Activated T-cell treated with anti-CD3 and anti-CD28 coated beads, Interleukin-2, amount 50 U/mL, for 24 hours (primary cell): Measurements from ENCODE around the gene TPGS2.
"Not testable (repeated sequence)": the region's sequence is repeated elsewhere in the genome, so short reads cannot be mapped to it uniquely, and the experiment has no call there.

ENCODE experiments used
- DNase-seq: peaks from one replicate; pipeline ENCODE4 v3.0.0-alpha.2; 2020
- H3K27ac Mint-ChIP-seq: 2 replicates; pipeline ENCODE4 v1.8.0; 2020; ENCODE audit warnings: mild to moderate bottlenecking, mixed read lengths
- H3K27me3 Mint-ChIP-seq: 2 replicates; pipeline ENCODE4 v1.8.0; 2020; ENCODE audit warnings: mixed read lengths
- H3K36me3 Mint-ChIP-seq: 2 replicates; pipeline ENCODE4 v1.8.0; 2020; ENCODE audit warnings: low read depth, mixed read lengths
- H3K4me1 Mint-ChIP-seq: 2 replicates; pipeline ENCODE4 v1.8.0; 2020; ENCODE audit warnings: low read depth, mixed read lengths
- H3K4me3 Mint-ChIP-seq: 2 replicates; pipeline ENCODE4 v1.8.0; 2020; ENCODE audit warnings: mild to moderate bottlenecking, moderate library complexity, mixed read lengths
- H3K9me3 Mint-ChIP-seq: 2 replicates; pipeline ENCODE4 v1.8.0; 2020; ENCODE audit warnings: mixed read lengths

The TPGS2 gene

DNA sequence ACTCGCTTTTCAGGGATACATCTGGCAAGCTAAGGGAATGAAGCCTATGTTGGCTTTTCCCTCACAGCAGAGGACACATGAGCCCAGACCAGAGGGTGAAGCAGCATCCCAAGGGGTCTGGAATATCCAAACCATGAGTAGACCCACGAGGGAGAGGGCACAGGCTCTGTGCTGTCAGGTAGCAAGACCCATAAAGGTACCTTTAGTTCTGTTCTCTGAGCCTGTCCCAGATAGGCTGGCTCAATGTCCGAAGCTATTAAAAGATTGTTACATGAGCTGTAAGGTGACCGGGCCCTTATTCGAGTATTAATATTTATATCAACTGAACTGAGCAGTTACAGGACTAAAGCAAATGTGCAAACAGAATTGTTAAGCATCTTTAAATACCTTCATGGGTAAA, 52.2 kb downstream of the TPGS2 start:
- no peaks in the 10 kb centered on the region for H3K9me3 Mint-ChIP-seq

DNA sequence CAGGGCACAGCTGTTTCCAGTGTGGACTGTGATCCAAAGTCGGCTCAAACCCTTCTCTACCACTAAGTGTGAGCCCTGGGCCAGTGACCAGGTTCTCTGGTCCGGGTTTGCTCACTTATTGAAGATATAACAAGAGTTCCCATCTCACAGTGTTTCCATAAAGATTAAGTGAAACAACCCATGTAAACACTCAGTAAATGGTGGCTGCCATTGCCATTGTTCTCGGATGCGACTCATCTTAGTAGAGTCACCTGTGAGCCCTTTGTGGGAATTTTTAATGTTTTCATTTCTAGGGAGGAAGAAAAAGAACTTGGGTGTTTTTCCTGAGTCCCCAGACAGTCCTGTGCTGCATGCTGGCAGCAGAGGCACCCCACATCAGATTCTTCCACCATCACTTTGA, 53.4 kb downstream of the TPGS2 start:
- H3K36me3 Mint-ChIP-seq: peaks cover 9% of the 10 kb centered on the region
- H3K4me3 Mint-ChIP-seq: no peak overlapping the region
- DNase-seq: no peak
- H3K27ac Mint-ChIP-seq: no peak overlapping the region
- no peaks in the 10 kb centered on the region for H3K9me3 Mint-ChIP-seq
- H3K27me3 Mint-ChIP-seq: no peaks in the 10 kb centered on the region
- peaks cover 10% of the 10 kb centered on the region for H3K4me1 Mint-ChIP-seq

More for the DNA sequence above, 52.2 kb downstream of the TPGS2 start:
- no peak for DNase-seq
- no peak overlapping the region for H3K27ac Mint-ChIP-seq
- H3K4me1 Mint-ChIP-seq: peaks cover 2% of the 10 kb centered on the region
- H3K27me3 Mint-ChIP-seq: no peaks in the 10 kb centered on the region
- peaks cover 18% of the 10 kb centered on the region for H3K36me3 Mint-ChIP-seq
- no peak overlapping the region for H3K4me3 Mint-ChIP-seq

DNA sequence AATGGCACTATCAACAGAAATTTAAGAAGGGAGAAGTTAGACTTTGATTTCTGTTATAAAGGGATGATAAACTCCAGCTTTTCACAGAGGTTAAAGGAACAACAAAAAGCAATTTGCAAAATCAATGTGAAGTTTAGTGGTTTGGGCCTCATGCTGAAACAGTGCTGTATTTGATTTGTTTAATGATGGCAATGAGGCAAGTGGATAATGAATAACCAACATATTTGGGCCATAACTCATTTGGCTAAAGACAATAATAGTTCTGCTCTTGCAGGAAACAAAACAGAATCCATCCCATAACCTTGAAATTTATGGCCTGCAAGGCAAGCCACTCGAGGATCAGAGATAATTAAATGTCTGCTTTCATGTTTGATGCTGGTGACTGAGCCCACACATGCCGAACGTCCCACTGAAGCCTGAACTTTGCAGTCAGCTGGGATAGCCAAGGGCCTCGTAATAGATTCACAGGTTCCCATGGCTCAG, 56.5 kb downstream of the TPGS2 start:
- H3K4me3 Mint-ChIP-seq: no peak overlapping the region
- no peak overlapping the region for H3K27ac Mint-ChIP-seq
- no peaks in the 10 kb centered on the region for H3K9me3 Mint-ChIP-seq
- H3K4me1 Mint-ChIP-seq: peaks cover 10% of the 10 kb centered on the region
- no peaks in the 10 kb centered on the region for H3K36me3 Mint-ChIP-seq
- DNase-seq: no peak
- H3K27me3 Mint-ChIP-seq: peaks cover 2% of the 10 kb centered on the region

DNA sequence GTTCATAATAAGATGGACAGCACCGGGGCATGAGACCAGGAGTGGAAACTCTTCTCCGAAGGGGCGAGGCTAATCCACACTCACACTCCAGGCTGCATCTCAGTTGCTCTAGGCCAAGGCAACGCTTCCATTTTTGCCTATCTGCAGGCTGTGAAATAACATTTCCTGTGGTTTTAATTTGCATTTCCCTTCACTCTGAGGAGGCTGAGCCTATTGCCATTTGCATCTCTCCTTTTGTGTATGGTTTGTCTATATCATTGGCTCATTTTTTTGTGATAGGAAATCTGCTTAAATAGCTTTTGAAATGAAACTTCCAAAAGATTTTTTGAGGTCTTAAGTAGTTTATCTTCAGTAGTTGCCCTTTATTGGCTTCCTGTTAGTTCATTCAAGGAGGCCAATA, 57.6 kb downstream of the TPGS2 start:
- no peak overlapping the region for H3K4me3 Mint-ChIP-seq
- peaks cover 10% of the 10 kb centered on the region for H3K4me1 Mint-ChIP-seq
- H3K9me3 Mint-ChIP-seq: no peaks in the 10 kb centered on the region
- no peaks in the 10 kb centered on the region for H3K36me3 Mint-ChIP-seq
- peaks cover 2% of the 10 kb centered on the region for H3K27me3 Mint-ChIP-seq
- DNase-seq: no peak
- no peak overlapping the region for H3K27ac Mint-ChIP-seq

DNA sequence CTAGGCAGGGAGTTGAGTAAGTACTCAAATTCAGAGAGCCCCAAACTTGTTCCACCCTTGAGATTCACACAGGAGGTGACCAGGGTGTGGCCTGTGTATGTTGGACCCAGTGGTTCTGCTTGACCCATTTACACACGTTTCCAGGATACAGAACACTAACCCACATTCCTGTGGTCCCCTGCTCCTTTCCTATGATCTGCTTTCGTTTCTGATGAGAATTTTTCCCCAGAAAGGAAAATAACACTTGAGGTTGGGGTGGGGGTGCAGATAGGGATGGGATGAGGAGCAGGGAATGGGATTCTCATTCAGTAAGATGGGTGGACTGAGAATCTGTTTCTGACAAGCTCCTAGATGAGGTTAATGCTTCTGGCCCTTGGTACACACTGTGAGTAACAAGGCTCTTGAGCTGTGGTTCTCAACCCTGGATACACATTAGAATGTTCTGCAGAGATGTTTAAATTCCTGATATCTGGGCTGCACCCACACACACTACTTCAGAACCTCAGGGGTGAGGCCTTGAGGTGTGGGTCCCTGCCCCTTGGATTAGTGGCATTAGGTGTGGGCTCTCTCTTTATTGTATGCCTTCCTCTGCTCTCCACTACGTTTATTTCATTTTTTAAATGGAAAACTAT, 58.4 kb downstream of the TPGS2 start:
- Mint-ChIP-seq H3K27ac (no peak overlapping the region), H3K4me1 (peaks cover 10% of the 10 kb centered on the region), H3K27me3 (peaks cover 2% of the 10 kb centered on the region), H3K9me3 (no peaks in the 10 kb centered on the region), H3K4me3 (no peak overlapping the region), H3K36me3 (no peaks in the 10 kb centered on the region)
- DNase-seq: no peak

DNA sequence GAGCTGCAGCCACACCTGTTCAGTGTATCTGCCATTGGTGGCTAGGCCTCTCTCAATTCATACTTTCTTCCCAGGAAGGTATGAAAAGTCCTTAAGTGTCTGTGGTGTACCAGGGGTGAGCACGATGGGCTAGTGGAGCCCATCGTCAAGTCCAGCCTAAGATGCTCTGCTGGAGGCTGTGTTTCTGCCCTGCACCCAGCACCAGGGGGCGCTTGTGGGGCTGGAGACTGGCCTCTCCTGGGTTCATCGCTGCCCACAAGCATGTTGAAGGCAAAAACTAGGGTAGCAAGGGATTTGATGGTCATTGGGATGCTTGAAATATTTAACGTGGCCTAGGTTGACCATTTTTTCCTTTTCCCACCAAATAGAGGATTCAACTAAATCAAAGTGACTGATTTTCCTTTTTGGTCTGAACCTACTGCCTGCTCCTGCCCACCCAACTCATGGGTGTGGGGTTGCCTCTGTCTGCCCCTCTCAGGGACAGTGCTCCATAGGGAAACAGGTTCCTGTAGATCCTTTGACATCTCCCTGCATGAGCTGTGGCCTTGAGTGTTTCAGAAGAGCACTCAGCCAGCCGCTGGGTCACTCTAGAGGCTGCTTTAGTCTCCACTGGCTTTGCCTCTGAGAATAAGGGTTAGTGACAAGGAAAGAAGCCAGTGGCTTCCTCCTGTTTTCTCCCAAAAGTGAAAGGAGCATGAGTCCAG, 59.0 kb downstream of the TPGS2 start:
- Mint-ChIP-seq H3K27ac (no peak overlapping the region), H3K27me3 (peaks cover 2% of the 10 kb centered on the region), H3K9me3 (no peaks in the 10 kb centered on the region), H3K4me1 (peaks cover 10% of the 10 kb centered on the region), H3K36me3 (no peaks in the 10 kb centered on the region), H3K4me3 (no peak overlapping the region)
- no peak for DNase-seq

DNA sequence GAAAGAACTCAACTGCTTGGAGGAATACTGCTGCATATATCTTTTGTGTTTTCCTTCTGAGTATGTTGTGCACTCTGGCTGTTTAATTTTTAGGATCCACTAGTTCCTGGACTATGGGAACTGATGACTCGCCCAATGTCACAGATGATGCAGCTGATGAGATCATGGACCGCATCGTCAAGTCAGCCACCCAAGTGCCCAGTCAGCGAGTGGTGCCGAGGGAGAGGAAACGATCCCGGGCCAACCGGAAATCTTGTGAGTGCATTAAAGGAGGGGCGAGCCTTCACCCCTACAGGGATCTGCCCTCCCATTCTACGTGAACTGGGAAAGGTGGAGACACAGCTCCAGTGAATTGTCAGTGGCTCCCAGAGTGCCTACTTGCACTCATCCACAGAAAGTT, 59.6 kb downstream of the TPGS2 start:
- Mint-ChIP-seq H3K4me3 (no peak overlapping the region), H3K36me3 (no peaks in the 10 kb centered on the region), H3K27me3 (peaks cover 2% of the 10 kb centered on the region), H3K4me1 (peaks cover 10% of the 10 kb centered on the region), H3K9me3 (no peaks in the 10 kb centered on the region), H3K27ac (no peak overlapping the region)
- DNase-seq: no peak

DNA sequence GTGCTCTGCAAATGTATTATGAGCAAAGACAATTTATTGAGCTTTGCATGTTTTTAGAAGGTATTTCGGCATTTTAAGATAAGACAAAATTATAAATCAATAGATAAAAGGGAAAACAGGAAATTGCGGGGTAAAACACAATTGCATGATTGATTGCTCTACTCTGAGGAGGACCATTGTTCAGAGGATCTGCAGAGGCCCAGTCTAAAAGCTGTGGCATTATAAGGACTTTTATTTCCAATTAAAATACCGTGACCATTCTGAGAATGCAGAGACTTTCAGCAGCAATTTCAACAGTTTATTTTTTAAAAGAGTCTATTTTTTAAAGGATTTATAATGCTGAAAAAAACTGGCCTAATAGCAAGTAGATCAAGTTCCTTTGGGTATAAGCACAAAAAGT, 62.0 kb downstream of the TPGS2 start:
- H3K9me3 Mint-ChIP-seq: no peaks in the 10 kb centered on the region
- H3K4me1 Mint-ChIP-seq: peaks cover 14% of the 10 kb centered on the region
- H3K4me3 Mint-ChIP-seq: no peak overlapping the region
- no peaks in the 10 kb centered on the region for H3K36me3 Mint-ChIP-seq
- no peak overlapping the region for H3K27ac Mint-ChIP-seq
- peaks cover 2% of the 10 kb centered on the region for H3K27me3 Mint-ChIP-seq
- no peak for DNase-seq

DNA sequence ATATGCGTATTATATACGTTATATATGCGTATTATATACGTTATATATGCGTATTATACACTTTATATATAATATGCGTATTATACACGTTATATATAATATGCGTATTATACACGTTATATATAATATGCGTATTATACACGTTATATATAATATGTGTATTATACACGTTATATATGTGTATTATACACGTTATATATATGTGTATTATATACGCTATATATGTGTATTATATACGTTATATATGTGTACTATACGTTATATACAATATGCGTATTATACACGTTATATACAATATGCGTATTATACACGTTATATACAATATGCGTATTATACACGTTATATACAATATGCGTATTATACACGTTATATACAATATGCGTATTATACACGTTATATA, 65.8 kb downstream of the TPGS2 start:
- peaks cover 19% of the 10 kb centered on the region for H3K27me3 Mint-ChIP-seq

DNA sequence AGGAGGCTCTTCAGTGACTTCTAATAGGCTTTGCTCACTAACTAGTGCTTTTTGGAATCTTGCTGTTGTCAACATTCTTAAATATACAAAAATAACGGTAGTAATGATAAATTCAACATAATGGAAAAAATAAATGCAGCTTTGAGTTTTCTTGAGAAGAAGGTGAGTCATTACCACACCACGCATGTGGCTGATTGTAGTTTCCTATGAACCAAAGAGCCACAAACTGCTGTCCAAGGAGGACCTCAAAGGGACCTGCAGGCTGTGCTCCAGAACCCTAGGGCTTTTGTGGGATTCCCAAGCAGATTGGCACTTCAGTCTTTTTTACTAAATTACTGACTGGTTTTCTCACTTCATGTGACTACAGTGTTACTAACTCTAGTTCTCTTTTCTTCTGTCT, 66.7 kb downstream of the TPGS2 start:
- H3K4me3 Mint-ChIP-seq: no peak overlapping the region
- no peak for DNase-seq
- H3K4me1 Mint-ChIP-seq: peaks cover 8% of the 10 kb centered on the region
- no peak overlapping the region for H3K27ac Mint-ChIP-seq
- H3K36me3 Mint-ChIP-seq: no peaks in the 10 kb centered on the region
- no peaks in the 10 kb centered on the region for H3K9me3 Mint-ChIP-seq
- H3K27me3 Mint-ChIP-seq: peaks cover 19% of the 10 kb centered on the region

More for the DNA sequence above, 65.8 kb downstream of the TPGS2 start:
- not testable (repeated sequence) for H3K4me1 Mint-ChIP-seq, H3K4me3 Mint-ChIP-seq, DNase-seq, H3K36me3 Mint-ChIP-seq, H3K27ac Mint-ChIP-seq, H3K9me3 Mint-ChIP-seq

DNA sequence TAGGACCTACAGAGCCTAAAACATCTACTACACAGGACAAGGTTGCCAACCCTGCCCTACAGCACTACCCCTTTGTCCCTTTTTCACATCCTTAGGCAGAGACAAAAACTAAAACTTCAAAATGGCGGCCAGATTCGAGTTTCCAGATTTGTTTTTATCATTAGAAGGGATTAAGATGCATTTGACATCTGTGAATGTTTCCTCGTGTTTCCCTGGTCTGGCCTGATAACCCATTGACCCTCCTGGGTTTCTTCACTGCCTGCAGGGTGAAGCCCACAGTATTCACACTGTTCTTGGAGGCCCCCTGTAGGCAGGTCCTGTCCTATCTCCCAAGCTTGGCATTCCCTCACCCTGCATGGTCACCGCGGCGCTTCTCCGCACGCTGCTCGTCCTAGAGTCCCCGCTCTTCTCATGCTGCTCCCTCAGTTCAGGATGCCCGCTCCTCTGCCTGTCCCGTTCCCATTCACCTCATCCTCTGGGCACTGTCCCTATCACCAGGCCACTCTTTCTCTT, 67.6 kb downstream of the TPGS2 start:
- Mint-ChIP-seq H3K27me3 (peaks cover 23% of the 10 kb centered on the region), H3K9me3 (no peaks in the 10 kb centered on the region), H3K4me3 (no peak overlapping the region), H3K4me1 (peaks cover 8% of the 10 kb centered on the region), H3K27ac (no peak overlapping the region), H3K36me3 (no peaks in the 10 kb centered on the region)
- no peak for DNase-seq

DNA sequence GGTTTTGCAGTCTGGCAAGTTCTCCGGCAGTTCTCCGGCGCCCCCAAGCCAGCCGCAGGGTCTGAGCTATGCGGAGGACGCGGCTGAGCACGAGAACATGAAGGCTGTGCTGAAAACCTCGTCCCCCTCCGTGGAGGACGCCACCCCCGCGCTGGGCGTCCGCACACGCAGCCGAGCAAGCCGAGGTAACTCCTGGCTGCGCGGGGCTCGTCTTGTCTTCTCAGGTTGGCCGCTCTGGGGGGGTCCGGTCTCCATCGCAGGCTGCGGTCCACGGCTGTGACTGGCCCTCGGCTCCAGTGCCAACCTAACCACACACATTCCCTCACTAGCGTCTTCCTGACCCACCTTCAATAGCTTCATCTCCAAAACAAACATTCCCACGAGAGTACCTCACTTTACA, 68.2 kb downstream of the TPGS2 start:
- Mint-ChIP-seq H3K27me3 (peaks cover 25% of the 10 kb centered on the region), H3K27ac (no peak overlapping the region), H3K36me3 (no peaks in the 10 kb centered on the region), H3K4me1 (peaks cover 8% of the 10 kb centered on the region), H3K9me3 (no peaks in the 10 kb centered on the region), H3K4me3 (no peak overlapping the region)
- no peak for DNase-seq

DNA sequence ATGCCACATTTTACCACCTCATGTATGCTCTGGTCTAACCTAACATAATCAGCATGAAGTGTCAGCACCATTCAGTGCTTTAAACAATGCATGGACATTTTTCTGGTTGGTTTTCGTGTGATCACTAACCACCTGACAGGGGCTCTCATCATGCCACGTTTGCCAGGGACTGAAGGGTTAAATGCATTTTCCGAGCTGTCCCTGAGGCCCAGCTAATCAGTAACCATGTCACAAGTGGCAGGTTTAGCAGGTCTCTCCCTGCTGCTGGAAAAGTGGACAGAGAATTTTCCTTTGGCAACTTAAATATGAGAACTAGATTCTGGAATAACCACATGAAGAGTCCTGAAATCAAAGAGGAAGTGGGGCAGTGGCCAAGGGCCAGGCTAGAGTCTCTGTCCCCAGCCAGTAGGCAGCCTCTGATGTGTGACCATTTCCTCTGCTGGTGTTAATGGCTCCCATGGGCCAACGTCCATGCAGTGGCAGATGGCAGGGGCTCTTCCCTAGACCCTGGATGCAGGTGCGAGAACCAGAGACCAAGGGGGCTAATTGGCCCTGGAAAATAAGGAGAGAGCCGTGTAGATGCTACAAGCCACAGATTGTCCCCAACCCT, 69.5 kb downstream of the TPGS2 start:
- Mint-ChIP-seq H3K27ac (no peak overlapping the region), H3K9me3 (no peaks in the 10 kb centered on the region), H3K36me3 (no peaks in the 10 kb centered on the region), H3K27me3 (peaks cover 28% of the 10 kb centered on the region), H3K4me1 (peaks cover 8% of the 10 kb centered on the region), H3K4me3 (no peak overlapping the region)
- DNase-seq: no peak

DNA sequence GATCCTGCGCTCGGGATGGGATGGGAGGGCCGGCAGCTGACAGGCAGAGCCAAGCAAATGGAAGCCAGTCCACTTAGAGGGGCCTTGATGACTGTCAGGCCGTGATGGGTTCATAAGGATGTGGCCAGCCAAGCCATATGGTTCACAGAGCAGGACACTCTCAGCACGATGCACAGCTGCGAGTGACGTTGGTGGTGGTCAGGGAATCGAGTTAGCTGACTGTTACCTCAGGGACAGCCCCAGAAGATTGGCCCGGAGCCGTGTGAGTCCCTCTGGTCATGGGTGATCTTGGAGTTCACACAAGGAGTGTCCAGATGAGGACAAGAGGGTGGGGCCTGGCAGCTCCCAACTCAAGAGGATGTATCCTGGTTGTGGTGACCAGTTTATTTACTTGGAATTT, 70.2 kb downstream of the TPGS2 start:
- H3K36me3 Mint-ChIP-seq: no peaks in the 10 kb centered on the region
- no peak overlapping the region for H3K4me3 Mint-ChIP-seq
- H3K4me1 Mint-ChIP-seq: peaks cover 8% of the 10 kb centered on the region
- DNase-seq: no peak
- no peak overlapping the region for H3K27ac Mint-ChIP-seq
- H3K9me3 Mint-ChIP-seq: no peaks in the 10 kb centered on the region
- peaks cover 28% of the 10 kb centered on the region for H3K27me3 Mint-ChIP-seq

DNA sequence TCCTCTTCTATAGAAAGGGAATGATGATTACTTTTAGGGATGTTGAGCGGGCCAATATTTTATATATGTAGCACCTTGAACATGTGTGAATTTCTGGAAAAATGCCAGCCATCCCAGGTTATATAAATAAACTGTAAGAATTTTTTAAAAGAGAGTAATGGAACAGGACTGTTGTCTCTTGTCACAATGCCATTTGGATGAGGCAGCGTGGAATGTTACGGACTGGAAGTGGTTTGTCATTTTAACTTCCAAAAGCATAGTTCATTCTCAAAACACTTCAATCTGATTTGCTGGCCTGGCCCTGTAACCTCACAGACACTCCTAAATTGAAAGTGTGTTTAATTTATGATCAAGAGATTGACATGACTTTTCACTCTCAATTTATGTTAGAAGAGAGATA, 70.8 kb downstream of the TPGS2 start:
- Mint-ChIP-seq H3K9me3 (no peaks in the 10 kb centered on the region), H3K4me1 (peaks cover 8% of the 10 kb centered on the region), H3K4me3 (no peak overlapping the region), H3K36me3 (no peaks in the 10 kb centered on the region), H3K27me3 (peaks cover 28% of the 10 kb centered on the region), H3K27ac (no peak overlapping the region)
- no peak for DNase-seq
